Neural cell (in vitro differentiated cells): Measurements from ENCODE around the gene TRAPPC14. TPM values are rescaled to one million over a fixed set of nuclear protein-coding genes. Genes with fewer than 3 reads are reported as not detected.

Experiments used
- H2AFZ ChIP-seq: fragments of 200-600, 300-800 bp; sonication (generic), shearing (Covaris generic); 2 replicates; pipeline ENCODE4 v1.6.0; 2014; ENCODE audit warnings: low read depth, mild to moderate bottlenecking, antibody characterized with exemption, low read length, moderate library complexity
- H3F3A ChIP-seq: fragments of 200-600 bp; shearing (Covaris generic); 2 replicates; pipeline ENCODE4 v1.6.1; 2016; ENCODE audit warnings: mild to moderate bottlenecking, moderate library complexity, mixed read lengths, antibody characterized with exemption, low read length; ENCODE audit not compliant: insufficient read depth, poor library complexity, severe bottlenecking
- H3K27ac ChIP-seq: fragments of 200-600, 300-800 bp; sonication (generic), shearing (Covaris generic); 2 replicates; pipeline ENCODE4 v1.5.1; 2014; ENCODE audit warnings: mild to moderate bottlenecking, low read length, moderate library complexity
- H3K27me3 ChIP-seq: fragments of 300-800, 200-600 bp; sonication (generic), shearing (Covaris generic); 2 replicates; pipeline ENCODE4 v1.6.0; 2014; ENCODE audit warnings: mild to moderate bottlenecking, low read depth, low read length, moderate library complexity; ENCODE audit not compliant: insufficient read depth
- H3K36me3 ChIP-seq: fragments of 300-800, 200-600 bp; sonication (generic), shearing (Covaris generic); 2 replicates; pipeline ENCODE4 v1.5.1; 2014; ENCODE audit warnings: mild to moderate bottlenecking, antibody characterized with exemption, low read length, moderate library complexity; ENCODE audit not compliant: insufficient read depth
- H3K4me2 ChIP-seq: fragments of 300-800, 200-600 bp; sonication (generic), shearing (Covaris generic); 2 replicates; pipeline ENCODE4 v1.6.0; 2014; ENCODE audit warnings: mild to moderate bottlenecking, low read length
- H3K4me3 ChIP-seq: fragments of 300-800, 200-600 bp; sonication (generic), shearing (Covaris generic); 2 replicates; pipeline ENCODE4 v1.5.1; 2014; ENCODE audit warnings: mild to moderate bottlenecking, low read length, moderate library complexity
- H3K79me2 ChIP-seq: fragments of 200-600 bp; shearing (Covaris generic); replicated peaks from 2 replicates; pipeline ENCODE4 v1.6.0; 2014; ENCODE audit warnings: mild to moderate bottlenecking, low read length, moderate library complexity; ENCODE audit not compliant: insufficient read depth
- H3K9ac ChIP-seq: fragments of 300-800, 200-600 bp; sonication (generic), shearing (Covaris generic); 2 replicates; pipeline ENCODE4 v1.6.1; 2016; ENCODE audit warnings: mild to moderate bottlenecking, low read length, mixed read lengths
- H3K9me2 ChIP-seq: fragments of 200-600 bp; shearing (Covaris generic); 2 replicates; pipeline ENCODE4 v1.6.1; 2016; ENCODE audit warnings: mild to moderate bottlenecking, low read length, mixed read lengths; ENCODE audit not compliant: insufficient read depth
- H3K9me3 ChIP-seq: fragments of 200-600, 300-800 bp; sonication (generic), shearing (Covaris generic); 2 replicates; pipeline ENCODE4 v1.6.1; 2016; ENCODE audit warnings: mild to moderate bottlenecking, mixed run types, low read length, moderate library complexity, mixed read lengths
- H4K20me1 ChIP-seq: fragments of 200-600 bp; shearing (Covaris generic); 2 replicates; pipeline ENCODE4 v1.6.1; 2016; ENCODE audit warnings: mild to moderate bottlenecking, mixed run types; ENCODE audit not compliant: insufficient read depth
- EP300 ChIP-seq: fragments of 450-650 bp; conservative IDR thresholded peaks from 2 replicates; pipeline ENCODE4 v1.6.1; 2014; ENCODE audit warnings: antibody characterized with exemption, mild to moderate bottlenecking, moderate library complexity; ENCODE audit not compliant: poor library complexity, severe bottlenecking
- EZH2 ChIP-seq: fragments of 200-600, 300-800 bp; shearing (Covaris generic), sonication (generic); IDR thresholded peaks from 2 replicates; pipeline ENCODE4 v1.6.1; 2014; ENCODE audit warnings: antibody characterized with exemption, low read length, borderline replicate concordance, mild to moderate bottlenecking; ENCODE audit not compliant: insufficient read depth, poor library complexity, severe bottlenecking
- MXI1 ChIP-seq: fragments of 450-650 bp; conservative IDR thresholded peaks from 2 replicates; pipeline ENCODE4 v1.6.1; 2014; ENCODE audit warnings: antibody characterized with exemption, mild to moderate bottlenecking; ENCODE audit not compliant: poor library complexity, severe bottlenecking
- POLR2AphosphoS5 ChIP-seq: IDR thresholded peaks from 2 replicates; pipeline ENCODE4 v1.6.1; 2012
- RAD21 ChIP-seq: fragments of 450-650 bp; conservative IDR thresholded peaks from 2 replicates; pipeline ENCODE4 v1.6.1; 2014; ENCODE audit warnings: antibody characterized with exemption, mild to moderate bottlenecking, moderate library complexity
- REST ChIP-seq: IDR thresholded peaks from 2 replicates; pipeline ENCODE4 v1.6.1; 2012; ENCODE audit warnings: borderline replicate concordance
- SMC3 ChIP-seq: fragments of 450-650 bp; conservative IDR thresholded peaks from 2 replicates; pipeline ENCODE4 v1.6.1; 2014; ENCODE audit warnings: antibody characterized with exemption, mild to moderate bottlenecking, moderate library complexity; ENCODE audit not compliant: poor library complexity
- TAF1 ChIP-seq: IDR thresholded peaks from 2 replicates; pipeline ENCODE4 v1.6.1; 2012; ENCODE audit warnings: low read depth
- polyA plus RNA-seq: library from polyadenylated mRNA; depleted of rRNA; stranded (reverse); fragments of >200 nt; gene quantifications from 2 replicates; pipeline ENCODE4 v1.2.3, GENCODE V29; 2014
- TF ChIP-seq, protein P1 (sequence below): fragments of 450-650 bp; IDR thresholded peaks from 2 replicates; pipeline ENCODE4 v1.5.1; 2014; ENCODE audit warnings: antibody characterized with exemption, mild to moderate bottlenecking, moderate library complexity; ENCODE audit not compliant: poor library complexity, severe bottlenecking

Gene TRAPPC14
- polyA plus RNA-seq, 1 donor from 2014 or later: 26.7 TPM

DNA sequence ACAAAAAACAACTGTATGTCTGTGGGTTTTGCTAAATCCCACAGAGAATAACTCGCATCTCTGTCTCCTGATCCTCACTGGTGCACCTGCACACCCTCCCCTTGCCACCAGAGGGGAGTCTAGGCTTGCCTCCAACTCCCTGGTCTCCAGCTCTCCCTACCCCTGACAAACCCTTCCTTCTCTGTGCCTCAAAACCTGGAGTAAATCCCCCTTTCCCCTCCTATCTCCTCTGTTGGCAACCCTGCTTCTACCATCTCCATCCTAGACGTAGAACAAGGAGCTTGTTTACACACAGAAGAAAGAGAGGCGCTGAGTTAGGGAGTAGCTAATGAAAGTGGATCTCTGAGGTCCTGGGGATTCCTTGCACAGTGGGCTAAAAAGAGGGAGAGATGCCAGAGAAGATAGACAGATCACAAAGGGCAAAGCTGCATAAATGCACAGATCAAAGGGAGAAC lies 25.8 kb downstream of the TRAPPC14 start (continued):
- TF ChIP-seq, protein P1, sequence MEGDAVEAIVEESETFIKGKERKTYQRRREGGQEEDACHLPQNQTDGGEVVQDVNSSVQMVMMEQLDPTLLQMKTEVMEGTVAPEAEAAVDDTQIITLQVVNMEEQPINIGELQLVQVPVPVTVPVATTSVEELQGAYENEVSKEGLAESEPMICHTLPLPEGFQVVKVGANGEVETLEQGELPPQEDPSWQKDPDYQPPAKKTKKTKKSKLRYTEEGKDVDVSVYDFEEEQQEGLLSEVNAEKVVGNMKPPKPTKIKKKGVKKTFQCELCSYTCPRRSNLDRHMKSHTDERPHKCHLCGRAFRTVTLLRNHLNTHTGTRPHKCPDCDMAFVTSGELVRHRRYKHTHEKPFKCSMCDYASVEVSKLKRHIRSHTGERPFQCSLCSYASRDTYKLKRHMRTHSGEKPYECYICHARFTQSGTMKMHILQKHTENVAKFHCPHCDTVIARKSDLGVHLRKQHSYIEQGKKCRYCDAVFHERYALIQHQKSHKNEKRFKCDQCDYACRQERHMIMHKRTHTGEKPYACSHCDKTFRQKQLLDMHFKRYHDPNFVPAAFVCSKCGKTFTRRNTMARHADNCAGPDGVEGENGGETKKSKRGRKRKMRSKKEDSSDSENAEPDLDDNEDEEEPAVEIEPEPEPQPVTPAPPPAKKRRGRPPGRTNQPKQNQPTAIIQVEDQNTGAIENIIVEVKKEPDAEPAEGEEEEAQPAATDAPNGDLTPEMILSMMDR: peak; percentile 70
- TF ChIP-seq MXI1 (no peak), EP300 (no peak)

DNA sequence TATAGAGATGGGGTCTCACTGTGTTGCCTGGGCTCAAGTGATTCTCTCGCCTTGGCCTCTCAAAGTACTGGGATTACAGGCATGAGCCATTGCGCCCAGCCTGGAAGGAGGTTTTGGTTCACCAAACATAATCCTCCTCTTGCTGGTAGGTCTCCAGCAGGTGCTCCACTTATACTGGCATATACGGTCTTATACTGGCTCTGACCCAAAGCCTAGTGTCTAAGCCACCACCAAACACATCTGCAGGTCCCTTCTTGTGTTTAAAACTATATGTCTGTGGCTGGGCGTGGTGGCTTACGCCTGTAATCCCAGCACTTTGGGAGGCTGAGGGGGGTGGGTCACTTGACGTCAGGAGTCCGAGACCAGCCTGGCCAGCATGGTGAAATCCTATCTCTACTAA lies 26.4 kb downstream of the TRAPPC14 start:
- H3K27me3 ChIP-seq: no peaks in the 10 kb centered on the region
- H3K27ac ChIP-seq: no peak overlapping the region
- H3K79me2 ChIP-seq: no peaks in the 10 kb centered on the region
- no peak overlapping the region for H3K4me2 ChIP-seq
- H3K9me3 ChIP-seq: no peaks in the 10 kb centered on the region
- no peaks in the 10 kb centered on the region for H3K36me3 ChIP-seq
- no peak overlapping the region for H3K9ac ChIP-seq
- no peak overlapping the region for H2AFZ ChIP-seq
- no peaks in the 10 kb centered on the region for H3F3A ChIP-seq
- H3K4me3 ChIP-seq: no peak overlapping the region
- H3K9me2 ChIP-seq: no peaks in the 10 kb centered on the region
- no peaks in the 10 kb centered on the region for H4K20me1 ChIP-seq
- TF ChIP-seq, protein P1: no peak
- TF ChIP-seq POLR2AphosphoS5 (no peak), MXI1 (no peak), EP300 (no peak), TAF1 (no peak), SMC3 (no peak), RAD21 (no peak), EZH2 (no peak), REST (no peak)
